ENCODE results near the gene PIK3CB. TPM values are rescaled to one million over a fixed set of nuclear protein-coding genes. Genes with fewer than 3 reads are reported as not detected.
"Not testable (repeated sequence)": the region's sequence is repeated elsewhere in the genome, so short reads cannot be mapped to it uniquely, and the experiment has no call there.

PIK3CB gene
- total RNA-seq, 6 donors from 2014 or later, result 26.1 to 77.2 (median 40.6) TPM

DNA sequence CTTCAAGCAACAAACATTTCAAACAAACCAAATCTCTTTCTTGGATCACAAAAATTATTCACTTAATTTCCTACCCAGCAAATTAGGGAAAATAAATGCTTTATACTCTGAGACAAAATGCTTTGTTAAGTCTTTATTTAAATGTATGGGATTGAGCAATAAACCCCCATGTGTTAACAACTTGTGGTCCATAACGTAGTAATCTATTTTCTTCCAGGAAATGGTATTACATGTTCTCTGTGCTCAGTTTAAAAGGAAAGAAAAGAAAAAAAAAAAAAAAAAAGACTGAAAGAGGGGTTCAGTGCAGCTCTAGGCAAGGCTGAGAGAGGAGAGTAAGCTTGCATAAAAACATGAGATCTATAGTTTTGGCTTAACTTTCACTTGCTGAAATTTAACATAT lies 102.3 kb downstream of the PIK3CB start:
- no peak overlapping the region for H3K4me3 ChIP-seq
- peaks cover 0 to 16% (median 0%) of the 10 kb centered on the region in 4 donors for H3K36me3 ChIP-seq
- DNase-seq, result no peak
- TF ChIP-seq POLR2A (IDR thresholded peaks at IDR 0.05), result no peak
- TF ChIP-seq POLR2AphosphoS5 (IDR thresholded peaks at IDR 0.05), result no peak
- TF ChIP-seq EP300 (IDR thresholded peaks at IDR 0.05), result no peak
- TF ChIP-seq, protein P1, sequence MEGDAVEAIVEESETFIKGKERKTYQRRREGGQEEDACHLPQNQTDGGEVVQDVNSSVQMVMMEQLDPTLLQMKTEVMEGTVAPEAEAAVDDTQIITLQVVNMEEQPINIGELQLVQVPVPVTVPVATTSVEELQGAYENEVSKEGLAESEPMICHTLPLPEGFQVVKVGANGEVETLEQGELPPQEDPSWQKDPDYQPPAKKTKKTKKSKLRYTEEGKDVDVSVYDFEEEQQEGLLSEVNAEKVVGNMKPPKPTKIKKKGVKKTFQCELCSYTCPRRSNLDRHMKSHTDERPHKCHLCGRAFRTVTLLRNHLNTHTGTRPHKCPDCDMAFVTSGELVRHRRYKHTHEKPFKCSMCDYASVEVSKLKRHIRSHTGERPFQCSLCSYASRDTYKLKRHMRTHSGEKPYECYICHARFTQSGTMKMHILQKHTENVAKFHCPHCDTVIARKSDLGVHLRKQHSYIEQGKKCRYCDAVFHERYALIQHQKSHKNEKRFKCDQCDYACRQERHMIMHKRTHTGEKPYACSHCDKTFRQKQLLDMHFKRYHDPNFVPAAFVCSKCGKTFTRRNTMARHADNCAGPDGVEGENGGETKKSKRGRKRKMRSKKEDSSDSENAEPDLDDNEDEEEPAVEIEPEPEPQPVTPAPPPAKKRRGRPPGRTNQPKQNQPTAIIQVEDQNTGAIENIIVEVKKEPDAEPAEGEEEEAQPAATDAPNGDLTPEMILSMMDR (IDR thresholded peaks at IDR 0.05), result no peak
- no peaks in the 10 kb centered on the region for H3K27me3 ChIP-seq
- H3K4me1 ChIP-seq, result no peaks in the 10 kb centered on the region
- WGBS, 2 donors, result 52 to 56% methylated on average over 1 of the region's 1 CpG
- H3K27ac ChIP-seq, result no peak overlapping the region
- no peaks in the 10 kb centered on the region for H3K9me3 ChIP-seq
- ATAC-seq (ENCODE audit: low FRiP score in 2 of 2), result no peak

- TF ChIP-seq EP300 (IDR thresholded peaks at IDR 0.05) (no peak), POLR2A (IDR thresholded peaks at IDR 0.05) (no peak), POLR2AphosphoS5 (IDR thresholded peaks at IDR 0.05) (no peak)
- TF ChIP-seq, protein P1 (IDR thresholded peaks at IDR 0.05), result no peak
- H3K27me3 ChIP-seq, result no peaks in the 10 kb centered on the region
- no peak overlapping the region for H3K4me3 ChIP-seq
- DNase-seq (no peak), ATAC-seq (ENCODE audit: low FRiP score in 2 of 2) (no peak)
- H3K4me1 ChIP-seq, result peaks cover 0 to 5% (median 0%) of the 10 kb centered on the region in 4 donors
- no peaks in the 10 kb centered on the region for H3K36me3 ChIP-seq
- WGBS, 2 donors, result 91 to 92% methylated on average over 5 of the region's 5 CpGs
- no peak overlapping the region for H3K27ac ChIP-seq
- H3K9me3 ChIP-seq, result no peaks in the 10 kb centered on the region
These were observed 107.6 kb downstream of the PIK3CB start for GRCh38 chr3:138726946-138727730.

- H3K36me3 ChIP-seq; H3K27me3 ChIP-seq; H3K4me1 ChIP-seq; H3K9me3 ChIP-seq; H3K4me3 ChIP-seq; H3K27ac ChIP-seq; ATAC-seq (ENCODE audit: low FRiP score in 2 of 2); DNase-seq: not testable (repeated sequence)
- WGBS, 2 donors, result 40 to 55% methylated on average over 2 of the region's 2 CpGs
These were observed 108.7 kb downstream of the PIK3CB start for GRCh38 chr3:138726042-138726441.

- WGBS, 2 donors, result 44 to 73% methylated on average over 2 of the region's 2 CpGs
- no peaks in the 10 kb centered on the region for H3K9me3 ChIP-seq
- peaks cover 0 to 5% (median 0%) of the 10 kb centered on the region in 4 donors for H3K4me1 ChIP-seq
- H3K27me3 ChIP-seq, result no peaks in the 10 kb centered on the region
- TF ChIP-seq, protein P1 (IDR thresholded peaks at IDR 0.05), result no peak
- DNase-seq (no peak), ATAC-seq (ENCODE audit: low FRiP score in 2 of 2) (no peak)
- H3K4me3 ChIP-seq, result no peak overlapping the region
- H3K36me3 ChIP-seq, result no peaks in the 10 kb centered on the region
- H3K27ac ChIP-seq, result no peak overlapping the region
These were observed 109.6 kb downstream of the PIK3CB start for GRCh38 chr3:138725116-138725515.

- ATAC-seq (ENCODE audit: low FRiP score in 2 of 2) (no peak), DNase-seq (no peak)
- 84 to 90% methylated on average over 6 of the region's 6 CpGs for WGBS, 2 donors
- H3K27ac ChIP-seq, result no peak overlapping the region
- no peak overlapping the region for H3K4me3 ChIP-seq
- H3K9me3 ChIP-seq, result no peaks in the 10 kb centered on the region
- no peaks in the 10 kb centered on the region for H3K36me3 ChIP-seq
- H3K4me1 ChIP-seq, result peaks cover 0 to 5% (median 0%) of the 10 kb centered on the region in 4 donors
- no peak for TF ChIP-seq EP300 (IDR thresholded peaks at IDR 0.05)
- no peaks in the 10 kb centered on the region for H3K27me3 ChIP-seq
These were observed 110.3 kb downstream of the PIK3CB start for GRCh38 chr3:138724443-138724842.

DNA sequence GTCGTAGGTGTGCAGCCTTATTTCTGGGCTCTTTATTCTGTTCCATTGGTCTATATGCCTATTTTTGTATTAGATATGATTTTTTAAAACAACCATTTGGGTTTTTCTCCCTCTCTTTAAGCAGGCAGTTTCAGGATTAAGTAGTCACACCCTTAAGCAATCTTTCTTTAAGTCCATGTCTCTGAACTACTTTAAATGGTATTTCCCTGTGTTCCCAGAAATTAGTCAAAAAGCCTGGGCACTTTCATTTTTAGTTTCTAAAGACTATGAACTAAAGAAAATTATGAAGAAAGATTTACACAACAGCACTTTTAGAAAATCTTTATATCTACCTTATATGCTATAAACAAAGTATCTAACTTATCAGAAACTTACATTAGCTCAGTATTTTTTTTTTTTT lies 115.9 kb downstream of the PIK3CB start:
- Histone ChIP-seq H3K9me3 (no peaks in the 10 kb centered on the region), H3K4me1 (no peaks in the 10 kb centered on the region), H3K4me3 (no peak overlapping the region), H3K27ac (no peak overlapping the region), H3K27me3 (no peaks in the 10 kb centered on the region), H3K36me3 (no peaks in the 10 kb centered on the region)
- 90 to 95% methylated on average over 1 of the region's 1 CpG for WGBS, 2 donors
- TF ChIP-seq EP300 (IDR thresholded peaks at IDR 0.05) (no peak), POLR2AphosphoS5 (IDR thresholded peaks at IDR 0.05) (no peak), POLR2A (IDR thresholded peaks at IDR 0.05) (no peak)
- TF ChIP-seq, protein P1 (IDR thresholded peaks at IDR 0.05), result no peak
- ATAC-seq (ENCODE audit: low FRiP score in 2 of 2), result no peak
- no peak for DNase-seq
